Adrenal gland (tissue), 12 donors: ENCODE results near the gene PIWIL4. TPM values are rescaled to one million over a fixed set of nuclear protein-coding genes. Genes with fewer than 3 reads are reported as not detected.

ENCODE experiments used
- DNase-seq, 7 donors: peaks; one replicate each; pipeline ENCODE4 v3.0.0-alpha.2; 2019 to 2020
- H3K27ac ChIP-seq, 5 donors: fragments of 200-600 bp; sonication (generic) in 4 of 5; 1 replicate in 3 of 5; 2 replicates in 2 of 5; pipeline versions ENCODE4 v1.5.1 to v1.8.0; 2016 to 2020; ENCODE audit warnings: mild to moderate bottlenecking in 1 of 5
- H3K27me3 ChIP-seq: fragments of 200-600 bp; 2 replicates; pipeline ENCODE4 v1.8.0; 2021
- H3K36me3 ChIP-seq, 2 donors: fragments of 200-600 bp; replicated peaks in 1 of 2; 1 replicate in 1 of 2; 2 replicates in 1 of 2; pipeline versions ENCODE4 v1.5.1 to v1.8.0; 2018 to 2022
- H3K4me1 ChIP-seq, 2 donors: fragments of 200-600 bp; replicated peaks in 1 of 2; 1 replicate in 1 of 2; 2 replicates in 1 of 2; pipeline versions ENCODE4 v1.5.1 to v1.8.0; 2018 to 2021
- H3K4me3 ChIP-seq, 4 donors: fragments of 200-600 bp; sonication (generic) in 3 of 4; one replicate each; pipeline ENCODE4 v1.5.1; 2016 to 2018
- H3K9me3 ChIP-seq, 3 donors: fragments of 200-600 bp; sonication (generic) in 1 of 3; replicated peaks in 1 of 3; 1 replicate in 2 of 3; 2 replicates in 1 of 3; pipeline versions ENCODE4 v1.5.1 to v1.8.0; 2016 to 2021
- POLR2A ChIP-seq, 2 donors: fragments of 450-650 bp; IDR thresholded peaks; one replicate each; pipeline ENCODE4 v1.6.1; 2017; ENCODE audit warnings: antibody characterized with exemption in 2 of 2, mild to moderate bottlenecking in 2 of 2, moderate library complexity in 1 of 2
- WGBS, 4 donors: extraction: QIAGEN DNeasy Blood & Tissue Kit in 2 of 4; methylation state at CpG; one replicate each; pipeline versions ENCODE4 v1.1.5 to v1.1.7; 2013 to 2017; 5-methylcytosine and 5-hydroxymethylcytosine counted together
- intact Hi-C, 2 donors: fragments of 100-400 bp; cut with DNase I; formaldehyde crosslinking; loops; one replicate each; pipeline versions ENCODE4 v1.14.1 to v1.15.0; 2022 to 2023
- polyA plus RNA-seq, 3 donors: library from polyadenylated mRNA; stranded (reverse); fragments of 200-250 nt in 2 of 3; fragments of 350-450 nt in 1 of 3; fragmentation: Illumina TruSeq in 1 of 3; extraction: RNeasy Lipid Tissue Mini Kit (QIAGEN cat#74804) in 1 of 3; gene quantifications; one replicate each; pipeline ENCODE4 v1.2.3, GENCODE V29; 2013 to 2014
- total RNA-seq, 9 donors: library from RNA; depleted of rRNA in 4 of 9; stranded (reverse); fragments of >200 nt in 4 of 9; fragments of 120-200 nt in 1 of 9; fragmentation: NEBNext Ultra II Directional in 1 of 9; extraction: Animal tissue kit (Norgen Biotek cat#: 25700) in 1 of 9; gene quantifications; one replicate each; pipeline versions ENCODE4 v1.1.0 to v1.2.4, GENCODE V29; 2013 to 2023
- TF ChIP-seq, protein P1 (sequence below), 6 experiments: fragments of 450-650 bp in 4 of 6; fragments of 200-600 bp in 2 of 6; sonication (generic) in 1 of 6; IDR thresholded peaks; 1 replicate in 5 of 6; 2 replicates in 1 of 6; pipeline versions ENCODE4 v1.5.1 to v1.8.0; 2016 to 2021; ENCODE audit warnings: antibody characterized with exemption in 6 of 6, mild to moderate bottlenecking in 2 of 6, moderate library complexity in 1 of 6
- donor health status: healthy with polysubstance abuse.
- donor health status: Bipolar disorder and iron deficiency.
- donor health status: DM: yes; HTN: yes; CAD: no.
- donor health status: DM: no; HTN: no; CAD: no.
- donor health status: DM: no; HTN: no; CAD: no.
- donor health status: DM: yes; HTN: yes; CAD: no.

The PIWIL4 gene
- total and polyA plus RNA-seq, 12 donors: 0.12 to 3.0 (median 1.6) TPM

- no peaks in the 10 kb centered on the region for H3K9me3 ChIP-seq
- no peak overlapping the region for H3K4me3 ChIP-seq
- H3K27me3 ChIP-seq: no peaks in the 10 kb centered on the region
- 68 to 94% (median 71%) methylated on average over 3 of the region's 3 CpGs for WGBS, 4 donors
- H3K27ac ChIP-seq: no peak overlapping the region
- intact Hi-C loops: no loop called here
- H3K4me1 ChIP-seq: no peaks in the 10 kb centered on the region
- no peak for DNase-seq
- no peaks in the 10 kb centered on the region for H3K36me3 ChIP-seq
- TF ChIP-seq, protein P1, sequence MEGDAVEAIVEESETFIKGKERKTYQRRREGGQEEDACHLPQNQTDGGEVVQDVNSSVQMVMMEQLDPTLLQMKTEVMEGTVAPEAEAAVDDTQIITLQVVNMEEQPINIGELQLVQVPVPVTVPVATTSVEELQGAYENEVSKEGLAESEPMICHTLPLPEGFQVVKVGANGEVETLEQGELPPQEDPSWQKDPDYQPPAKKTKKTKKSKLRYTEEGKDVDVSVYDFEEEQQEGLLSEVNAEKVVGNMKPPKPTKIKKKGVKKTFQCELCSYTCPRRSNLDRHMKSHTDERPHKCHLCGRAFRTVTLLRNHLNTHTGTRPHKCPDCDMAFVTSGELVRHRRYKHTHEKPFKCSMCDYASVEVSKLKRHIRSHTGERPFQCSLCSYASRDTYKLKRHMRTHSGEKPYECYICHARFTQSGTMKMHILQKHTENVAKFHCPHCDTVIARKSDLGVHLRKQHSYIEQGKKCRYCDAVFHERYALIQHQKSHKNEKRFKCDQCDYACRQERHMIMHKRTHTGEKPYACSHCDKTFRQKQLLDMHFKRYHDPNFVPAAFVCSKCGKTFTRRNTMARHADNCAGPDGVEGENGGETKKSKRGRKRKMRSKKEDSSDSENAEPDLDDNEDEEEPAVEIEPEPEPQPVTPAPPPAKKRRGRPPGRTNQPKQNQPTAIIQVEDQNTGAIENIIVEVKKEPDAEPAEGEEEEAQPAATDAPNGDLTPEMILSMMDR (IDR thresholded peaks at IDR 0.05): no peak
- no peak for TF ChIP-seq POLR2A (IDR thresholded peaks at IDR 0.05)
Measured at GRCh38 chr11:94655291-94655690, 88.1 kb downstream of the PIWIL4 start.

DNA sequence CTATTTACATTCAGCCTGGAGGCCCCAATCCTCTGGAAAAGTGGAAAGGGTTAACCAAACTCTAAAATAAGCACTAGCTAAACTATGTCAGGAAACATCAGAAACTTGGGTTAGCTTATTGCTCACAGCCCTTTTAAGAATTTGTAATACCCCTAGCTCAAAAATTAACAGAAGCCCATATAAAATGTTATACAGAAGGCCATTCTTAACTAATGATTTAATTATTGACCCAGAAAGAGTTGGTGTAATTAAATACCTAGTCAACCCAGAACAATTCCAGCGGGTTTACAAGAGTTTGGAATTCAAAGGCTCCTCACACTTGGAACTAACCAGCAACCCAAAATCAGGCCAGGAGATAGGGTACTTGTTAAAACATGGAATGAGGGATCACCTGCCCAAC lies 88.8 kb downstream of the PIWIL4 start:
- Histone ChIP-seq H3K27me3 (no peaks in the 10 kb centered on the region), H3K4me1 (no peaks in the 10 kb centered on the region), H3K9me3 (no peaks in the 10 kb centered on the region), H3K36me3 (no peaks in the 10 kb centered on the region), H3K27ac (no peak overlapping the region), H3K4me3 (no peak overlapping the region)
- WGBS, 4 donors: 91 to 100% (median 95%) methylated on average over 1 of the region's 1 CpG
- intact Hi-C loops: no loop called here
- no peak for DNase-seq
- TF ChIP-seq, protein P1 (IDR thresholded peaks at IDR 0.05): no peak
- no peak for TF ChIP-seq POLR2A (IDR thresholded peaks at IDR 0.05)

DNA sequence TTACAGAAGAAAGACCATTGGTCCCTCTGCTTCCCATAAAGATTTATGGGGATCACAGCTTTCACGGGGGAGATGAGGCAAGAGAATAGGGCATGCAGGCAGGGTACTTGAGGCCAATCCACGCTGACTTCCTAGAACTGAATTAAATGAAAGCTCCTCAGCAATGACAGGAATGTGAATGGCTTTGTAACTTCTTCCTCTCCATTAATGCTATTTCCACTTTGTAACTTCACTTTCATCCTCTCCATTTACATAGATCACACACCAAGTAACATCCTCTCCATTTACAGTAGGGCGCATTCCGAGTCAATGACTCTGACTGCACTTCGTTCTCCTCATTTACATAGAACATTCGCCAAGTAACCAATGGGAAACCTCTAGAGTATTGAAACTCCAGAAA lies 89.8 kb downstream of the PIWIL4 start:
- no peaks in the 10 kb centered on the region for H3K9me3 ChIP-seq
- H3K36me3 ChIP-seq: no peaks in the 10 kb centered on the region
- H3K4me3 ChIP-seq: no peak overlapping the region
- intact Hi-C loops: no loop called here
- no peak overlapping the region for H3K27ac ChIP-seq
- WGBS, 4 donors: 87 to 93% (median 90%) methylated on average over 6 of the region's 6 CpGs
- no peaks in the 10 kb centered on the region for H3K27me3 ChIP-seq
- TF ChIP-seq, protein P1 (IDR thresholded peaks at IDR 0.05): no peak
- TF ChIP-seq POLR2A (IDR thresholded peaks at IDR 0.05): no peak
- DNase-seq: no peak
- no peaks in the 10 kb centered on the region for H3K4me1 ChIP-seq

DNA sequence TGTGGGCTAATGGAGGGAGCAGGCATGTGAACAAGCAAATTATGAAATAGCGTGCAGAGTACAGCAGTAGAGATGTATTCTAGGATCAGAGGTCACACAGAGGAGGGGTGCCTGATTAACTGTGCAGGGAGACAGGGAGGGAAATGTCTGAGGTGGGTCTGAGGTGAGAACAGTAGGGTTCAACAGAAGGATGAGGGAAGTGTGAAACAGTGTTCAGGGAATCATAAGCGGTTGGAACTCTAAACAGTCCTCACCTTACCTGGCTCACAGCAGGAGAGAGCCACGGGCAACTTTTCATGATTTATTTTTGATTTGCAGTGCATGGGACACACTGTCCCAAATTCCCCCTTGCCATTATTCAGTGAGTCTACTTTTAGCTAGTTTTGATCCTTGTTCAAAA lies 90.5 kb downstream of the PIWIL4 start:
- WGBS, 4 donors: 86 to 90% (median 88%) methylated on average over 3 of the region's 3 CpGs
- intact Hi-C loops: no loop called here
- Histone ChIP-seq H3K4me1 (no peaks in the 10 kb centered on the region), H3K9me3 (no peaks in the 10 kb centered on the region), H3K4me3 (no peak overlapping the region), H3K27ac (no peak overlapping the region), H3K27me3 (no peaks in the 10 kb centered on the region), H3K36me3 (no peaks in the 10 kb centered on the region)
- TF ChIP-seq, protein P1 (IDR thresholded peaks at IDR 0.05): no peak
- TF ChIP-seq POLR2A (IDR thresholded peaks at IDR 0.05): no peak
- DNase-seq: no peak
